Mammary epithelial cell (primary cell): Measurements from ENCODE around the gene KIF13A.

Source experiments
- CTCF ChIP-seq, 2 donors: IDR thresholded peaks in 1 of 2; conservative IDR thresholded peaks in 1 of 2; 2 replicates each; pipeline ENCODE4 v1.5.1; 2011 to 2012; ENCODE audit warnings: inconsistent platforms in 2 of 2, low read length in 2 of 2, mild to moderate bottlenecking in 2 of 2, control low read depth in 1 of 2, low read depth in 1 of 2; ENCODE audit not compliant: insufficient read depth in 1 of 2; ENCODE audit errors: extremely low read depth in 1 of 2
- EZH2 ChIP-seq: IDR thresholded peaks from 2 replicates; pipeline ENCODE4 v1.6.1; 2012; ENCODE audit warnings: low read length, inconsistent platforms, borderline replicate concordance

- TF ChIP-seq CTCF (conservative IDR thresholded peaks at IDR 0.05 in 1 of 2, IDR thresholded peaks at IDR 0.05 in 1 of 2; ENCODE audit: extremely low read depth in 1 of 2, insufficient read depth in 1 of 2, low read depth in 1 of 2, low read length in 2 of 2) (no peak), EZH2 (no peak)
Observed at GRCh38 chr6:17945111-17945510, 42.3 kb downstream of the KIF13A start.
